IPS DF 4.7 (cell line): Measurements from ENCODE around the gene GPR108.

Source experiments
- DNase-seq: peaks from one replicate; pipeline ENCODE4 v3.0.0-alpha.2; 2013; ENCODE audit warnings: low spot score; ENCODE audit errors: extremely low read depth

GPR108 gene

DNA sequence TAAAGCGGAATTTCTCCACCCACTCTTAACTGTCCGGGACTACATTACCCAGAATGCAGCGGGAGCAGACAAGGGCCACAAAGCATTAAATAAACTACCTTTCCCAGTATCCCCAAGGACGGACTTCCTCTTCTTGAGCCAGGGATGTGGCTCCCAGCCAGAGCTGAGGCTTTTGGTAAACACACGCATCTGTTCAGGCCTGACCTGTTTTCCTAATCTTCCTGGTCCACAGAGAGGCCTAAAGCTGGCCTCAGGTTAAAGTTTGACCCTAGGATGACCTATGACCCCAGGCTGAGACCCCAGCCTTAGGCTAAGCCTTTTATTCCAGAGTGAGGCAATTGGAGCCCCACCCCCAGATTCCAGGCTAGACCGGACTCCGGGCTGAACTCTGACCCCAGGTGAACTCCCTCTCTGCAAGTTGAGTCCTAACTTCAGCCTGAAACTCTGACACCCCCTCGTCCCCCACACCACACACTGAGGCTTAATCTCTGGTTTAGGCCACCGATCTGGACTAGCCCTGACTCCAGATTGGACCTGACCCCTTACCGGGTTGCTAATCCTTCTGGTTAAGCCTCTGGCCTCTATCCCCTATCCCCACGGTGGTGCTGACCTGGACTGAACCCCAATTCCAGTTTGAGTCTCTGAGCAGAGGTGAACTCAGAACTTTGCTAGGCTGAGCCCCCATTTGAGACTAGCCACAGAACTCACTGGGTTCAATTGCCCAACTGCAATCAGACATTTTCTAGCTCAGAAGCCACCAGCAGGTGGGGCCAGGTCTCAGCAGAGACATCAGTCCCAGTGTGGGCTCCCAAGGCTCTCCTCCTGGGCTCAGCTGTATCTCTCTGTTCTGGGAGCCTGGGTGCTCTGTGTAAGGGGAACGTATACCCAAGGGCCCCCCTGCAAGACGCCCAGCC lies 750 bp upstream of the GPR108 start:
- DNase-seq, result no peak

DNA sequence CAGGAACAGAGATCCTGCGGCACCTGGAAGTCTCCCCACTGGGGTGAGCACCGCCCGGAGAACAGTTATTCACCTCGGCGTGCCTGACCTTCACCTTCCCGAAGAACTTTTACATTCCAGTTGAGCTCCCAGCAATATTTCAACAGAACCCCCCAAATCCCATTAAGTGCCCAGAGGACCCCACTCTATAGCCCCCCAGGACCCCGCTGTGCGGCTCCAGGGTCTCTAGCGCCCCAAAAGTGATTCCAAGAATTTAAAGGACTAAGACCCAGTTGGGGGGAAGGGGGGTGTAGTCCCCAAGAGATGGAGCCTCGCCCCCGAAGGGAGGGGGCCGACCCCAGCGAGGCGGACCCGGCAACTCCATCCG lies 480 bp downstream of the GPR108 start:
- no peak for DNase-seq

DNA sequence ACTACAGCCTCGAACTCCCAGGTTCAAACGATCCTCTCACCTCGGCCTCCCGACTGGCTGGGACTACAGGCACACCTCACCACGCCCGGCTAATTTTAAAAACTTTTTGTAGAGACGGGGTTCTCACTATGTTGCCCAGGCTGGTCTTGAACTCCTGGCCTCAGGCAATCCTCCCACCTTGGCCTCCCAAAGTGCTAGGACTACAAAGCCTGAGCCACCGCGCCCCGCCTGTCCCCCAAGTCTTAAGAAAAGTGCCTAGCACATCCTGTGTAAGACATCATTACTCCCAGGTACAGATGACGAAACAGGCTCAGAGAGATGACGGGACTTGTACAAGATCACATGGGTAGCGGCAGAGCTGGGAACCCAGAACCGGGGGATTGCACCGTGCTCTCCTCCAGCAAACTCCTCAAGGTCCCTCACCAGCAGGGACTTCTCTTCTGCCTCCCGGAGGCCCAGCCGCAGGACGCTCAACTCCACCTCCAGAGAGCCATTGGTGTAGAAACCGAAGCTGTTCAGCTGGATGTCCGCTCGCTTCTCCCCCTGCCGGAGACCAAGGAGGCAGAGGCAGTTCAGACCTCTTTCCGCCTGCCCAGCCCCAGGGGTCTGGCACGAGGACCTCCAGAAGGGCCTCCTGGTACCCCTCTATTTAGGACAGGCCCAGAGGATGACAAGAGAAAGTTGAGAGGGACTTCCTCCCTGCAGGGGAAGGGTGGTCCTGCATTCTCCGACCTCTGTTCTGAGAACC lies 1.0 kb downstream of the GPR108 start:
- no peak for DNase-seq

DNA sequence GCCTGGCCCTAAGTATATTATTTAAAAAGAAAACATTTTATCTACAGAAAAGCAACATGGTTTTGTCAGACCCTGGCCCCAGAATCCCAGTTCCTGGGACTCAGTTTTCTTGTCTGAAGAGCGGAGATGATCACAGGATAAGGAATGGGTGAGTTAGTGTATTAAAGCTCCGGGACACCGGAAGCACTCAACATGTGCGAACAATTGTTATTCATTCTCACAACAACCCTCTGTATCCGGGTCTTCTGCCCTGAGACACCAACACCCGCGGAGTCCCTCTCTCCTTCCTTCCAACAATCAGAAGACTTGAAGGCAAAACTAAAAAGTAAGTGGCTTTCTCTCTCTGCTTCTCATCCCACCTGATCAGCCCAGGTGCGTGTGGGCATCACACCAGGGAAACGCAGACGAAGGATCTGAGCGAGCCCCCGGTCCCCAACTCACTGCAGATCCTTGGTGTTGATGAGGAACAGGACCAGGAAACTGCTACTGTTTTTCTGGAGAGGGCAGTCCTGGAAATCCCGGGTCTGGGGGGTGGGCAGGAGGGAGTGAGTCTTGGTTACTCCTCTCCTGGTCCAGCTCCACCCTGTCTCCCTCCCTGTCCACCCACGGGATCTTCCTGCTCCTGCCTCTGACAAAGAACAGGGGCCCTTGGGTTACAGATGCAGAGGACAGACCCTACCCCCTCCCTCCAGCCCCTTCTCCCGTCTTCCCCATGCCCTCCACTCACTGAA lies 2.0 kb downstream of the GPR108 start:
- no peak for DNase-seq

DNA sequence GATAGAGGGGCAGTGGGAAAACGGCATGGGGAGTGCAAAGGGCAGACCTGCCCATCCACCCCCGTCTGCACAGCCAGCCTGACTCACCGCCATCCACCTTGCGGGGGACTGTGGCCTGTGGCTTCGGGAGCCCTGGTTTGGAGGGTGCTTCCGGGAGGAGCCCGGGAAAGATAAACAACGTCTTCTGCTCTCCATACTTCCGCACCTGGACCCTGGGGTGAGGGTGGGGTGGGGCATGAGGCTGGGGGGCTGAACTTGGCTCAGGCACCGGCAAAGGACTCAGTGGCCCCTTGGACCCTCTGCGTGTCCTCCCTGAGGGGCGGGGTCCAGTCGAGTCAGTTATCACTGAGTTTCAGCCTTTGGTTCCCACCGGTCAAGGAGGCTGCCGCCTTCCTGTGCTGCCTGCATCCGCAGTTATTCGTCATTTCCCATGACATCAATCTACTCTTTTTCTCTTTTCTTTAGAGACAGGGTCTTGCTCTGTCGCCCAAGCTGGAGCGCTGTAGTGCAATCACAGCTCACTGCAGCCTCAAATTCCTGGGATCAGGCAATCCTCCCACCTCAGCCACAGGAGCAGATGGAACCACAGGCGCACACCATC lies 3.2 kb downstream of the GPR108 start:
- DNase-seq, result no peak

DNA sequence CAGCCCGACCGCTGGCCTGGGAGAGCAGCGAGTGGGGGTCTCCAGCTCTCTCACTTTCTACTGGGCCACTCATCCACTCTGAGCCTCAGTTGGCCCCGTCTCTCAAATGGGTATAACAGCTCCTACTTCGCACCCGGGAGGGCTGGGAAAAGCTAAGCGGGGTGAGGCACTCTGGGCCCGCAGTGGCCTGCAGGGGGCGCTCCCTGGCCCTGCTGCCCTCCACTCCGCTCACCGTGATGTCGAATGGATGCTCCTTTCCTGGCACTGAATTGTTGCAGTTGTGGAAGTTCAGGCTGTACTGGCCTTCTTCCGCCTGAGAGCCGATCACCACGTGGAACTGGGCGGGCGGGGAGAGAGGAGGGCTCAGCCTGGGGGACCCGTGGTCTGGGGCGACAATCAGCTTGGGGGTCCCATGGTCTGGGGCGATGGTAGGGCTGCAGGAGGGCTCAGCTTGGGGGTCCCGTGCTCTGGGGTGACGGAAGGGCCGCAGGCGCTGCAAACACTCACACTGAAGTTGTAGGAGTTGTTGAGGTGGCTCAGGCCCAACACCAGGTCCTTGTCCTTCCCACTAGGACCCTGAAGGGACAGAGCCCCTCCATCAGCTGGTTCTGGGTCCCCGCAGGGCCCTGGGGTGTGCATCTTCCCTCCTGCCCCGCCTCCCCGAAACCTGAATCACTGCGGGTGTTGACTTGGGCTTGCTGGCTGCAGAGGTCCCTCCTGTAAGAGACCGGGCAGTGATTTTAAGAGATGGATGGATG lies 3.9 kb downstream of the GPR108 start:
- no peak for DNase-seq

DNA sequence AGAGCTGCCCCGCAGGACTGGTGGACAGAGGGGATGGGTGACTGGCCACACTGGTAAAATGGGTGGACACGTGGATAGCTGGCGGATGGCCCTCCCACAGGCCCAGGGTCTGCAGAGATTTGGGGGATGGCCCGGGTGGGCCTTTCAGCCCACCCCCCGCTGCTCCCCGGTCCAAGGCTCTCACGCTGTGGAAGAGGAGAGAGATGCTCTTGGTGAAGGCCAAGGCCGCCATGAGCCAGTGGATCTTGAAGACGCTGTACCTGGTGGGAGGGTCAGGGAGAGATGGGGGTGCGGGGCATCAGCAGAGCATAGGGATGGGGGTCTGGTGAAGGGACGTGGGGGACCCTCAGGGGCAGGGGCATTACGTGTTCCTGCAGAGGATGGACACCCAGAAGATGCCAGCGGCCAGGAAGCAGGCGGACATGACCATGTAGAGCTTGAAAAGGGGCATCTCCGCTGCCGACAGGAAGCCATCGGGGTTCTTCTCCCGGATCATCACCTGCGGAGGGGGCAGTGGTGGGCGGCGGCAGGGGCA lies 4.5 kb downstream of the GPR108 start:
- no peak for DNase-seq

DNA sequence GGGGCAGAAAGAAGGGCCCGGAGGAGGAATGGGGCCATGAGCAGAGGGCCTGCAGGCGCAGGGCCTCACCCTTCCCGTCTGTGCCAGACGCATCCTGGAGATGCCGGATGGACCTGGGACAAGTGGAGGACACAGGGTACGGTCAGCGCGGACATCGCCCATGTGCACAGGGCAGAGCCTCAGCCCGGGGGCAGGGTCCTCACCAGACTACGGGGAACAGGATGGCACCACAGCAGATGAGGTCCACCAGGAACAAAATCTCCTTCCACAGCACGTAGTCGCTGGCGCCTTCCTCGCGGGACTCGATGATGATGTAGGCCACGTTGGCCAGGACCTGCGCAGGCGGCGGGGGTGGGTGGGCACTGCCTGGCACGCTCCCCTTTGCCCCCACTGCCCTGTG lies 5.6 kb downstream of the GPR108 start:
- DNase-seq, result no peak

DNA sequence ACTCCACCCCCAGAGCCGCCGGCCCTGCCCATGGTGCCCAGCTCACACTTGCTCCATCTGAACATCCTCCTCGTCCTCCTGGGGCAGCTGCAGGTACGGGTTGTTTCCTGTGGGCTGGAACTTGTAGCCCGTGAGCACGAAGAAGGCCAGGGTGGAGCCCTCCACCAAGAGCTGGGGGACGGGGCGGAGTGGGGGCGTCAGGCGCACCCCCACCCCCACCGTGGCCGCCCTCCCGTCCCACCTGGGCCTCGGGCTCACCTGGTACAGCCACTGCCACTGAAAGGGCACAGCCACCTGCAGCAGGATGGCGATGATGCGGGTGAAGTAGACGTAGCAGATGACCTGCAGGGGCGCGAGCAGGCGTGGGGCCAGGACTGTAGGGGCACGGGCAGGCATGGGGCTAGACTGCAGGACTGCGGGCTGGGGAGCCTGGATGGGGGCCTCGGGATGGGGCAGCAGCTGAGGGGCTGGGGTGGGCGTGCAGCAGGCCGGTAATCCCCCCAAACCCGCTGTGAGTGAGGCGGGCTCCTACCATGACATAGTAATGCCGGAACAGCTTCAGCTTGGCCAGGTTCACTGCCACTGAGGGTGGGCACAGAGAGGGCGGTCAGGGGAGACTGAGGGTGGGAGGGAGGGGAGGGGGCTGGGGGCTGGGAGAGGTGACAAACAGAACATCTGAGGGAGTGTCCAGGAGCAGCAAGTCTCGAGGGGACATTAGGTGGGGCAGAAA lies 6.3 kb downstream of the GPR108 start:
- DNase-seq, result no peak

DNA sequence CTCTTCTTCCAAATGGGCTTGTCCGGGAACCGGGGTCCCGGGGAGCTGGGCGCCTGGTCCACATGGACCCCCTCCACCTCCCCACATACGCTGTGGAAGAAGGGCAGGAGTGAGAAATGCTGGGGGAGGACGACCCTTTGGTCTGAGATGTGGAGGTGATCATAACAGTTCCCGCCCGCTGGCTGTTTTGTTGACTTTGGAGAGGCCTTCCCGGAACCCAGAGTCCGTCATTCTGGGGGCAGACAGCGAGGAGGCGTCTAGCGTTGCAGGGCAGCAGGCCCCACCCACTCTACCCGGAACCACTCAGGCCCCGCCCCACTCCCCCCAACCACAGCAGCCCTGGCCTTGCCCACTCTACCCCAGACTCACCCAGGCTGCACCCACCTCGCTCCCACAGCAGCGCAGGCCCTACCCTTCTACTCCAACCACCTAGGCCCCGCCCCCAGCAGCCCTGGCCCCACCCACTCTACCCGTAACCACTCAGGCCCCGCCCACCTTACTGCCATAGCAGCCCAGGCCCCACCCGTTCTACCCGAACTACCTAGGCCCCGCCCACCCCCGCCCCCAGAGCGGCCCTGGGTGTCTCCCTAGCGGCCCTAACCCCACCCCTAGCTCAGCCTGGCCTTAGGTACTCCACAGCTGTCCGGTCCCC lies 7.1 kb downstream of the GPR108 start:
- no peak for DNase-seq

DNA sequence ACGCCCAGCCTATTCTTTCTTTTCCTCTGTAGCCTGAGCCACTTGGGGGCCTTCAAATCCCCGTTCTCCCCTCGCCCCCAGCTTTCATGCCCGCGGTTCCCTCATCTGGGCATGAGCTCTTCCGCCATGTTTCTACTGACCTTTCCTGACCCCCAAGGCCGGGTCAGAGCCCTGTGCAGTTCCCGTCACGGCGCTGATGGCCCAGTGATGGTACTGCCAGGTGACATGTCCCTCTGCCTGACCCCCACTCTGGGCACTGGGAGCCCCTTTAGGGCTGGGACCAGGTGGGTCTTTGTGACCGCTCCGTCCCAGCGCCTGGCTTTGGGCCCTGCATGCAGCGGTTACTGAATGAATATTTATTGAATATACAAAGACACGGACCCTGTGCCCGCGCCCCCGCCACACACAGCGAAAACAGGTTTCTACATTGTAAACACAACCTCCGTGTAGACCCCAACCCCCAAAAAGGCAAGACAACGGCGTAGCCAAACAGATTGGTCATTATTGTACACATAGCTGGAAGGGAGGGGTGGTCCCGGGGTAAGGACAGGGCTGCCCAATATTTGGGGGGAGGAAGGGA lies 7.7 kb downstream of the GPR108 start:
- no peak for DNase-seq

DNA sequence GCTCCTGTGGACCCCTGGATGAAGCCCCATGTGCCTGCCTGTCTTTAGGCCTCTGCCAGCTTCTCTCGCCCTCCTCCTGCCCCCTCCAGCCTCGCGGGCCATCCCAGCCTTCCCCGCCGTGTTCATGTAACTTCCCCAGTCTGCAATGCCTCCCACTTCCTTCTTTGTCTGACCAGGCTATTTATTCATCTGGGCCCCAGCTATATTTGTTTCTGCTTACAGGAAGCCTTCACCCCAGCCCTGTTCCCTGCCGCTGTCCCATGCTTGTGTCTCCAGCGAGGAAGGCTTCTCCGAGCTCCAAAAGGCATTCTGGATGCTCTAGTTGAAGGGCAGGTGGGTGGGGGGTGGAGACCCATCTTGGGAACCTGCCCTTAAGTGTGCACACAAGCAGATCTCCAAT lies 9.0 kb downstream of the GPR108 start:
- DNase-seq, result no peak

DNA sequence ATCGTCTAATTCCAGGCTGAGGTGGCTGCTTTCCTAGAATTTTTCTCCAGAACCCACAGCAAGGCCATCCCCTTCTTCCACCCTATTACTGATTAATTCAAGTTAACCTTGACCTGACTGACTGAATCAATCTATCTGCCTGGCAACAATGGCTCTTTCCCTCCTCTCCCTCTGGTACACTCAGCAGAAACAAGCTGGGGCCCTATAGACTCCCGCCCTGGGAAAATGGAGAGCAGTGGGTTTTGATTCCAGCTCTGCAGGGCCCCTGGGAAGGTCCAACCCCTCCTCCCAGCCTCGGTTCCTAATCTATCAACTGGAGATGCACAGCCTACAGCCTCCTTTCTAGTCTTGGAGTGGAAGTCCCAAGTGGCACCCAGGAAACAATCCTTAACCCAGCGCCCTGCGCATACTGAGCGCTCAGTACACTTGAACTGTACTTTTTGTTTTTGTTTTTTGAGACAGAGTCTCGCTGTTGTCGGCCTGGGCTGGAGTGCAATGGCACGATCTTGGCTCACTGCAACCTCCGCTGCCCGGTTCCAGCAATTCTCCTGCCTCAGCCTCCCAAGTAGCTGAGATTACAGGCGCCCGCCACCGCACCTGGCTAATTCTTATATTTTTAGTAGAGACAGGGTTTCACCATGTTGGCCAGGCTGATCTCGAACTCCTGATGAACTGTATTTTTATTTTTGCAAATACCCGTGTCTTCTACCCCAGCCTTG lies 11.7 kb downstream of the GPR108 start:
- DNase-seq, result no peak

DNA sequence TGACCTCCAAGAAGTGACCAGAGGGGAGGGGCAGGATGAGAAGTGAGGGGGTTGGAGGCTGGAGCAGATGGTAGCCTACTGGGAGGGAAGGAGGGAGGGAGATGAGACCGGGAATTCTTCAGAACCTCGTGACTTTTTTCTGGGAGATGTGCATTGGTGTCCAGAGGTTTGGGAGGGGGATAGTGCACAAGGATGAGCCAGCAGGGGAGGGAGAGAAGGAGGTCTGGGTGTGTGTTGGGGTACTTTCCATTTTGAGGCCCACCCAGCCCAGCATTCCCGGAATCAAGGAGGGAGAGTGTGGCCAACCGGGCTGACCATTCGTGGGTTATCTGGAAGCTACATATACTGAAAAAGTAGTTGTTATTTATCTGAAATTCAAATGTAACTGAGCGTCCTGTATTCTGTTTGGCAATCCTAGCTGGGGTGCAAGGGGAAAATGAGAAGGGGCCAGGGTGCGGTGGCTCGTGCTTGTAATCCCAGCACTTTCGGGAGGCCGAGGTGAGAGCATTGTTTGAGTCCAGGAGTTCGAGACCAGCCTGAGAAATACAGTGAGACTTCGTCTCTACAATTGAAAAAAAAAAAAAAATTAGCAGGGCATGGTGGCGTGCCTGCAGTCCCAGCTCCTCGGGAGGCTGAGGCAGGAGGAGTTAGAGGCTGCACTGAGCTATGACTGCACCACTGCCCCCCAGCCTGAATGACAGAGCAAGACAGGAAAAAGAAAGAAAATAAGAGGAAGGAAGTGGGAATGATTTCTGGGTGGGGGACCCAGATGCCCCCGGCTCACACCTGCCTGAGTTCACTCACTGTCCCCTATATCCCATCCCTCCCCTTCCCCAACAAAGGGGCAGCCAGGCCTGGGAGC lies 12.5 kb downstream of the GPR108 start:
- DNase-seq, result no peak

DNA sequence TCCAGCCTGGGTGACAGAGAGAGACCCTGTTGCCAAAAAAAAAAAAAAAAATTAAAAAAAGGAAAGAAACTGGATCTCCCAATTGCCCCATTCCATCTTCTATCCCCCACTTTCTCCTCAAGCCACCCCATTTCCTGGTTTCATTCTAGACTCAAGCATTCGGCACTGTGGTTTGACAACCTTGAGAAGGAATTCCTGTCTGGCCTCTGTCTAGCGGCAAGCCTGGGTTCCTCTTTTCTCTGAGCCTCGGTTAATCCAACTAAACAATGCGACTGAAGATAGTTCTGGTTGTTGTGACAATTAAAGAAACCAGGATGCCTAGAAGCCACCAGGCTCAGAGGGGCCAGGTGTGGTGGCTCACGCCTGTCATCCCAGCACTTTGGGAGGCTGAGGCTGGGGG lies 13.6 kb downstream of the GPR108 start:
- no peak for DNase-seq

DNA sequence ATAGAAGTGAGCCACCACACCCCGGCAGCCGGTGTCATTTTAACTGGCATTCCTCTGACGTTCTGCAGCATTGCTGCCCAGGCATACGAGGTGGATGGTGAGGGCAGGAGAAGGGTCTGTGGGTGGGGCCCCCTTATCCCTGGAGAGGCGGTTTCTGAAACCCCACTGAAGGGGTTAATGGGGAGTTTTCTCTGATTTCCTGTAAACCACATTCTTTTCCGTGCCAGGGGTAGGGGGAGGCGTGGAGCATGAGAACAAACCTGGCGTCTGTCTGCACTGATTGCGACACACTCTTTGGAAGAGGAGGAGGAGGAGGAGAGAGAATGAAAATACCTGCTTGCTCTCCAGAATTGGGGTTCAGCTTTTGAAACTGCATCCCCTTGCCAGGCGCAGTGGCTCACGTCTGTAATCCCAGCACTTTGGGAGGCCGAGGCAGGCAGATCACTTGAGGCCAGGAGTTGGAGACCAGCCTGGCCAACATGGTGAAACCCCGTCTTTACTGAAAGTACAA lies 14.2 kb downstream of the GPR108 start:
- DNase-seq, result no peak

DNA sequence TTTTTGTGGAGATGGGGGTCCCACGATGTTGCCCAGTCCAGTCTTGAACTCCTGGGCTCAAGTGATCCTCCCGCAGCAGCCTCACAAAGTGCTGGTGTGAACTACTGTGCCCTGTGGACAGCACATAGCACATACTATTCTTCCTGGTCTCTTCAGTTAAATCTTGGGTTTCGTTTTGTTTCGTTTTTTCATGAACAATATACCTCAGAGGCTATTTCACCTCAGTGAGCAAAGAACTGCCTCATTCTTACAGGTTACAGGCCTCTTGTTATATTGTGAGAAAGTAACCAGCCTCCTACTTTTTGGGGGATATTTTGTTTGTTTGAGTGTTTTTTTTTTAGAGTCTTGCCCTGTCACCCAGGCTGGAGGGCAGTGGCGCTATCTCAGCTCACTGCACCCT lies 15.6 kb downstream of the GPR108 start:
- DNase-seq, result no peak
